A172 (cell line): Measurements from ENCODE around the gene SHROOM2. TPM values are rescaled to one million over a fixed set of nuclear protein-coding genes. Genes with fewer than 3 reads are reported as not detected.

ENCODE experiments used
- DNase-seq: peaks from one replicate; pipeline ENCODE4 v3.0.0-alpha.2; 2015; ENCODE audit warnings: low spot score
- total RNA-seq: library from RNA; depleted of rRNA; stranded (reverse); fragments of >200 nt; shearing (Covaris generic); gene quantifications from 2 replicates; pipeline ENCODE4 v1.2.3, GENCODE V29; 2014

The SHROOM2 gene
- total RNA-seq, 1 experiment from 2014 or later, result 2.8 TPM

DNA sequence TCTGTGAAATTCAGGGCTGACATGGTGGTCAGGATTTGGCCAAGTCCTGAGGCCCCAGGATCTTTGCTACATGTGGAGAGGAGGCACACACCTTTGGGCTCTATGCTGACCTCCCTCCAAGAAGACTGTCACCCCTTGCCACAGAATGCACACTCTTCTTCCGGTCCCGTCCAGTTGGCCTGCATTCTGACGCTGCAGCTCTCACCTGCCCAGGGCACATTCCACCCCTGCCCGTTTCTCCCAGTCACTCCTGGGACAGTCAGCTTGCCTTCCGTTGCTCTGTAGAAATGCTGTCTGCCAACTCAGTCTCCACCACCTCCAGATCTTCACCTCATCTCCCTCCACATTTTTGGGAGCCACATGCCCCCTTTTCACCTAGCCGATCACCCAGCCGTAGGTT, 76.7 kb downstream of the SHROOM2 start:
- DNase-seq, result no peak

DNA sequence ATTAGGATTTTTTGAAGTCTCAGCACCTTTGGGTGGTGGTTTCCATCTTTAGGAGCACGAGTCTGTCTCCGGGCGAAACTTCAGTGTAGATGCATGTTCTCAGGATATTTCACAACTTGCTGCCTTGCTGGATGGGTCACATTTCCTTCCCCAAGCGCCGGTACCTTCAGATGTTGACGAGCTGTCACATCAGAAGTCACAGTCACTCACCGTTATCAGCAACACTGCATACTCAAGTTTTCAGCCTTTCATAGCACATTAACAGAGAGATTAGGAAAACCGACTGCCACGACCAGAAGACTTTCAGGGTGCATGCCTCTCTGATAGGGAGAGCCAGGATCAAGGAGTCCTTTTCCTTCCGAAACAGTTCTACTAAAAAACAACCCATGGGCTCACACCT, 77.8 kb downstream of the SHROOM2 start:
- no peak for DNase-seq

DNA sequence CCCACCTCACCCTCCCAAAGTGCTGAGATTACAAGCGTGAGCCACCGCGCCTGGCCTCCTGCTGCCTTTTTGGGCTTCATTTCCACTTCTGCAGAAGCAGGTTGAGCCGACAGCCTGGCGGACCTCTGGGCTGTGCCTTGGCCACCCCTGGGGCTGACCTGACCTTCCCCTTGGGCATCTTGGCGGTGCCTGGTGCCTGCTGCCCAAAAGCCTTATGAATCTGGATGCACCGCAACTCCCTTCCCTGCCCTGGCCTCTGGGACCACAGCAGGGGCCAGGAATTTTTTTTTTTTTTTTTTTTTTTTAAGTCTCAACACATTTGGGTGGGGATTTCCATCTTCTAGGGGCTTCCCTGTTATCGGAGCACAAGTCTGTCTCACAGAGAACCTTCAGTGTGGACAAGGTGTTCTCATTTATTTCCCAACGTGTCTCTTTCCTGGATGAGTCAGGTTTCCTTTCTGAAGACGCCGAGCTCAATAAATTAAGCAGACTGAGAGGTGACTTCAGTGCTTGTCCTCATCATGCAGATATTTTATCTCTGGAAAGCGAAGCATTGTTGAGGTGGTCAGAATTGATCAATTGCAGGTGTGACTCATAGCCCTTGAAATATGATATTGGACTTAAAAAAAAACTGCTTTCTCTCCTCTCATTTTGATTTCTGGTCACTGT, 79.7 kb downstream of the SHROOM2 start:
- peak; percentile 68 for DNase-seq

DNA sequence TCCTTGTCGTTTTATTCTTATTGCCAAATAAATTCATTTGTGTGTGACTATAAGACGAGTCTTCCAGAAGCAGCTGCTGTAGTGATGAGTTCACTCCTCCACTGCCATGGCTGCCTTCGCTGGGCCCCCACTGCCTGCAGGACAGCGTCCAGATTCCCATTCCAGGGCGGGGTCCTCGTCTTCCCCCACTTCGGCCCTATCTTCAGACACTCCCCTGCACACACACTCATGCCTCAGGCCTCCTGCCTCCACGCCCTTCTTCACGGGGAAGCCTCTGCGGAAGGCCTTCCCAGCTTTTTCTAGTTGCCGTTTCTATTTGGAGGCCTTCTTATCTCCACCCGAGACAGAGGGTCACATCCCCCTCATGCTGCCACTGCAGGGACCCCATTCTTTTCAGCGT, 80.4 kb downstream of the SHROOM2 start:
- DNase-seq, result no peak

DNA sequence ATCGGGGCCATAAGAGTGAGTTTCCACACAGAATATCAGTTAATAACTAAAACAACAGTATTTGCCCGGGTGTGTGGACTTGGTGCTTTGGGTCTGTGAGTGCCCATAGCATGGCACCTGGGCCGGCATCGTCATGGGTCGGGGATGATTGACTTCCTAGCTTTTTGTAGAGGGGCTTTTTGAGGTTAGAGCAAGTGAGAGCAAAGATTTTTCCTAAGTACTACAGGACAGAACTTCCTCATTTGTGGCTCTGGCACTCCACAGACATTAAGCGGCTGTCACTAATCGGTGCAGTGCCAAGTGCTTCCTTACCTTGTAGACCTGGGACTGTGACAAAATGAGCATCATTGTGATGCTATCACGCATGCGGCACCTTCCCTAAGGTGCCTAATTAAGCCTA, 81.0 kb downstream of the SHROOM2 start:
- no peak for DNase-seq

DNA sequence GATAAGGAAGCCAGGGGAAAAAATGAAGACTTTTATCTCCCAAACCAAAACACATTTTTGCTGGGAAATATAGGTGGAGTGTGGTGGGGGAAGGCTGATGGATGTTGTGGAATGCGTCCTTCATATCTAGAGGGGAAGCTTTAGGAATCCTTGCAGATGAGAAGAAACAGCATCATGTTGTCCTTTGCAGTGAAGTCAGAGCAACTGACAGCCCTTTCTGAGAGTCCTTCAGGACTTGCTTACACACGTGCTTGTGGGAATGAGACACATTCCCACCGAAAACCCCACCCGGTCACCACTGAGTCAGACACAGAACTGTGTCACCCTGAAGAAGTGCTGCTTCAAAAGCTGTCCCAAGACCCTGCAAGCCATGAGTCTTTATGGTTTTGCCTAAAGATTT, 81.5 kb downstream of the SHROOM2 start:
- DNase-seq, result no peak

DNA sequence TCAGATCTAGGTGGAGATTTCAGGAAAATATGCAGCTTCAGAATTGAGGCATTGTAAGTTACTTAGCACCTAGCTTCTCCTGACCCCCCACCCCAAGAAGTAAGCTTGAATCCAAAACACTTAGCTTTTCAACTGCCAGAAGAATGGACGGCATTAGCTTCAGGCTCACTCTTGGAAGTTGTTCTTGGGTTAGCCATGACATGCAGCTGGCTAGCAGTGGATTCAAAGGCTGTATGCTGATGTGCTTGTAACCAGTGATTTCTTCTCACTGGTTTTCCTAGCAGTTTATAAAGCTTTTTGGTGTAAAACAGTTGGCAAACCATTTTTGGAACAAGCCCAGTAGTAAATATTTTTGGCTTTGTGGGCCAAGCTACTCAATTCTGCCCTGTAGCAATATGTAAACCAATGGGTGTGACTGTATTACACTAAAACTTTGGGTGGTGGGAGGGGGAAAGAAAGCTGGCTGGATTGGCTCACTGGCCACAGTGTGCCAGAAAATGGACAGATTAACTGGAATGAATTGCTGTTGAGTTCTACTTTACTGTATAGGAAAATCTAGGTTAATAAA, 85.6 kb downstream of the SHROOM2 start:
- no peak for DNase-seq

DNA sequence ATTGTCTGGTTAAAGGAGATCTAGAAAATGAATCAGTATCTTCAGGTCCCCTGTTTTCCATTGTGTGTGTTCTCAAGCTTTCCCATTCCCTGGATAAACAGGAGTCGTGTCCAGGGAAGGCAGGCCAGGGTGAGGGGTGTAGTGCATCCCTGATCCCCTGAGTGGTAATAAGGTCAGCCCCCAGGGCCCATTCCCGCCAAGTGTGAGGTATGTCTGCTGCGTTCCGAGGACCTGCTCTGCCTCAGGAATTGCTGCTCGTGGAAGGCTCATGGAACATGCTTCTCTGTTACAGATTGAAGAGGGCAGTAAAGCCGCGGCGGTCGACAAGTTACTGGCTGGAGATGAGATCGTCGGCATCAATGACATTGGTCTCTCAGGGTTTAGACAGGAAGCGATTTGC, 87.1 kb downstream of the SHROOM2 start:
- DNase-seq, result no peak

DNA sequence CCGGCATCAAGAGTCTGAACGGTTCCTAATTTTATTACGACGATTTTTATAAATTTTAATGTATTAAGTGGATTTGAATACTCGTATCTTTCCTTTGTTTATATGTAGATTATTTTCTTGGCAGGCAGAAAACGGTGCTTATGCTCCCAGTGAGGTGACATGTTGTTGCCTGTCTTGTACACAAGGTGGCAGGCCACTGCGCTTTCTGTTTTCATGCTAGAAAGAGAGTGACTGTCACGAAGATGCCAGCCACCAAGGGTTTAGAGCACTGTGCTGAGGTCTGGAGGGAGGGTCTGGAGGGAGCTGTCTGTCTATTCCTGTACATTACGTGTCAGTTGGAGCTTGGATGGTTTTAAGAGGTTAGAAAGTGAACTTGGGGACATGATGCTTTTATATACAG, 87.7 kb downstream of the SHROOM2 start:
- DNase-seq, result peak; percentile 44

DNA sequence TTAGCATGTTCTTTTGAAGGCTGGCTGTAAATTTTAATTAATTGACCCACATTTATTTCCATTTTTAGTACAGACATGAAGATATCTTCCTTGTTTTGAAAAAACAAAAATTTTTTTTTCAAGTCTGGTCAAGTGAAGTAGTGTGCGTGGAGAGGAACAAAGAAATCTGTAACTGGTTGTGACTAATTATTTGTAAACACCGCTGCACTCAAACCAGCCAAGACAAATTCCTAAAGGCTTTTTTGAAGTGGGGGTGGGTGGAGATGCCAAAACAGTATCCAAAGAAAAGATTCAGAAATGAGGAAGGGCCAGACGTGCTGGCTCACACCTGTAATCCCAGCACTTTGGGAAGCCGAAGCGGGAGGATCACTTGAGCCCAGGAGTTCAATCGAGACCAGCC, 88.3 kb downstream of the SHROOM2 start:
- no peak for DNase-seq

DNA sequence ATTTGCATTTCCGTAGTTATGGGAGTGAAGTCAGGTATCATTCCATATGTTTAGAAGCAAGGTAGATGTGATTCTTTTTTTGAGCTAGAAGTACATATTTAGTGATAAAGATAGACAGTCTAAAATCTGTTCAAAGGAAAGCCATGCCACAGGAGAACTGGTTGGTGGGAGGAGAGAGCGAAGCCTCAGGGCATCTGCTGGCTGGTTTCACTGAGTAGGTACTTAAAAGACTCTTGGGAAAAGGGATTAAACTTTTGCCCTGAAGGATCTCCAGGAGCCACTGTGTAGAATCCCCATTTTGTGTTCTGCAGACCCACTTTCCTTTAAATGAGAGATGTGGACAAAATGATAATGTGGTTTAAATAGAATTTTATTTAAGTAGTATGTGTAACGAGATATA, 89.6 kb downstream of the SHROOM2 start:
- DNase-seq, result no peak

DNA sequence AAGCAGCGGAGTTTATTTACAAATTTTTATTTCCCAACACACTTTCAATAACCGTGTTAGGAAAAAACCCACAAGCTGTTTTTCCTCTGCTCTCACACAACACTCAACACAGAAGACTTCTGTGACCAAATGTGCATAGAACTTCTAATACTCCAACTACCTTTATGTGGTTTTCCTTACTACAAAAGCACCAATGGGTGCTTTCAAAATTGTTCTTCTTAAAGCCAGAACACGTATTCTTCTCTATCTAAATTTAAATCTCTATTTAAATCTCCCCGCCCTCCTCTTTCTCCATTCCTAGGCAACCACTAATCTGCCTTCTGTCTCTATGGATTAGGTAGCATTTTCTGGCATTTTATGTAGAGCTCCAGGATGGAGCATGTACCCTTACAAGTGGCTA, 90.0 kb downstream of the SHROOM2 start:
- no peak for DNase-seq

DNA sequence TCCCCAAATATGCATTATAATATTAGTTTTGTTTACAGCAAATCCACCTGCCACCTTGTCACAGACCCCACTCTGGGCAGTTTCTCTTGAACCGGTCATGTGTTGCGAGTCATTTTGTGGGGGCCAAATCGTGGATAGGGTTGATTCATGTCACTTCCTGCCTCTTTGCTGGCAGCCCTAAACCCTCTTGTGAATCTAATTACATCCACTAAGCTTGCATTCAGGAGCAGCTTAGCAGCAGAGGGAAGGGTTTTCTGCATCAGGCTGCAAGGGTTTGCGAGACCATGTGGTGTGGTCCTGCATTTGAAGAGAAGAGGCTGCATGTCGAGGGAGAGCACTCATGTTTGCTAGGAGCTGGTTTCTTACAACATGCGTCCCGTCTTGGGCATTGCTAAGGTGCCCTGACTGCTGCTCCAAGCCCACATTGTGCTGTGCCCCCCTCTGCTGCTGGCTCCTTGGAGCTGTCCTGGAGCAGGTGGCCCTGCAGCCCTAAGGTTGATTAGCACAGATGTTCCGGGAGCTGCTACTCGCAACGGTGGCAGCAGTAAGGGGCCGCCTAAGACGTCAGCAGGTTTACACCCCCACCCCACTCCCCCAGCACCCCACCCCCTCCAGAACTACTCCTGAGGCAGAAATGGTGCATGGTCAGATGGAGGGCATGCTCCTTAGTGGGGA, 92.1 kb downstream of the SHROOM2 start:
- peak; percentile 50 for DNase-seq

DNA sequence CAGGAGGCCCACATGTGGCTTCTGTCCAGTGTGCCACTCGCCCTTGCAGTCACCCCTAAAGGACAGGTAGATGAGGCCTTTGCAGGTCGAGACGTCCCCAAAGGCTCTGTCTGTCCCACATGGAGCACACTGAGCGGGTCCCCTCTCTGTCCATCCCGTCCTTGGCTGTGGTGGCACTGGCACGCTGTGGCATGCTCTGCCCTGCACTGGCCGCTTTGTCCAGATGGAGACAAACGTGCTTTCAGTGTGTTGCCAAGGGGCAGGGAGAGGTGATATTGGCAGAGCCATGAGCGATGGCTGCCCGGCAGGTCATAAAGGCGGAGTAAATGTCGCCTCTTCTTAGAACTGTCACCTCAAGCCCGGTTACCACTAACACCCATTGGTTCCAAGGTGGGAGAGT, 94.0 kb downstream of the SHROOM2 start:
- DNase-seq, result no peak

DNA sequence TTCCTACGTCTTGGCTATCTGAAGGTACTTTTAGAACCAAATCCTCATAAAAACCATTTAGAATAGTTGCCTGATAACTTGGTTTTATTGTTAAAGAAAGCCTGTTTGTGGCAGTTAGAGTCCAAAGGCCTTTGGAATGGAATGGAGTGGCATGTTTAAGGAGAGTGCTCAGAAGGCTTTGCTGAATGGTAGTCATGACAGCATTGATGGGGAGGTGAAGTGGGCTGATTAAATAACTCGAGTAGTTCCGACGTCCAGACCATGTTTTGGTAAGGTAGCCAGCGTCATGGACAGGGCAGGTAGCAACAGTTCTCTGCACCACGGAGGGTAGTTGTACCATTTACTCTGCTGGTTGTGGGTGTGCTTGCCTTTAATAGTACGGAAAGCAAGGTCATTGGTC, 94.6 kb downstream of the SHROOM2 start:
- DNase-seq, result no peak

DNA sequence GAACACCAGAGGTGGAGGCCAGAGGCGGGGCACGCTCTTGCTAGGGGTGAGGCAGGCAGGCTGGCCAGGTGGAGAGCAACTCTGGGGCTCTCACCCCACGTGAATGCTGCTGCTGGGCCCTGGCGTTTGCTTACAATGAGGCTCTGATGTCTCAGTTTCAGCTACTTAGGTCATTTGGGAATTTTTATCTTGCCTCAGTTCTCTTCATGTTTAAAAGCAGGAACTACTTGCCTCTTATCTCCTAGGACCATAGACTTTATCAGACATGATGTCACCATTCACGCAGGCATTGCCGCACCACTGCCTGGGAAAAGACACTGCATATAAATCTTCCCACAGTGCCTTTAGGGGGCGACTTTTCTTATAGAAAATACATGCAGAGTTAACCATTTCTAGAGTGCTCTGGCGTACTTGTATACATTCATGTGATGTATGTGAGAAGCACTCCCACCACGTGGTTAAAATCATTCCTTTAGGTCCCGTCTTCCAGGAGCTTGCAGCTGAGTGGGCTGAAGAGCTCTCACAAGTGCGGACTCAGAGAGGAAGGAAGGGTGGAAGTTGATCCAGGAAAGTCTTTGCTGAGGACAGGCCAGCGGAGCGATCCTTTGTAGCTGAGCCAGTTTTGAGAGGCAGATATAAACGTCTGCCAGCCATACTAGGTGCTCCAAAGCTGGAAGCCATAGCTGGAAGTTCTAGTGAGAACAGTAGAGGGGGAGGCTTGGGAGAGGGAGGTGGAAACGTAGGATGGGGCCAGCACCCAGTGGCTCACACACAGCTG, 96.6 kb downstream of the SHROOM2 start:
- DNase-seq, result no peak

DNA sequence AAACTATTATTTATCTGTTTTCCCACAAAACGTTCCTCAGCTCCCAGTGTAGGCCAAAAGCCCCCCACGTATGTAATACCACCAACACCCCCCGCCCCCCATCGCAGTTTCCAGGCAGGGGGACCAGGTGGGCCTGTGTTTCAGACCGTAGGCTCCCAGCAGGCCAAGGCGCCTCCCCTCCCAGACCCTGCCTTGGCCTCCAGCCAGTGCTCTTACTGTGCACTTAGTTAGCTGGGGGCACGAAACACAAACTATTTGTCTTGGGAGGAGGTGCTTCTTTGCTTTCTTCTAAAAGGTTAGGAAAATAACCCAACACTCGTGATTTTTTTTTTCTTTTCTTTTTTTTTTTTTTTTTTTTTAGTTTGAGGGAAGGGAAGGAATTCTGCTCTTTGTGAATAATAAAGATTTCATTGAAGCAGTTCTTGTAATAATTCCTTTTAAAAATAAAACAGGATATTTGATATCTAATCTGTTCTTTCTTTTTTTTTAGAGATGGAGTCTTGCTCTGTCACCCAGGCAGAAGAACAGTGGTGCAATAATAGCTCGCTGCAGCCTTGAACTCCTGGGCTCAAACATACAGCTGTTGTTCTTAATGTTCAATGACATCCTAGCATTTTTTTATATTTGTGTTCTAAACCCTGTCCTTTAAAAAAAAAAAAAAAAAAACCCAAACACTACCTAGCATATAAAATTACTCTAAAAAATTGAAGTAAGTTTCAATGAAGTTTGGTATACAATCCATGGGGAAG, 98.0 kb downstream of the SHROOM2 start:
- DNase-seq, result no peak

DNA sequence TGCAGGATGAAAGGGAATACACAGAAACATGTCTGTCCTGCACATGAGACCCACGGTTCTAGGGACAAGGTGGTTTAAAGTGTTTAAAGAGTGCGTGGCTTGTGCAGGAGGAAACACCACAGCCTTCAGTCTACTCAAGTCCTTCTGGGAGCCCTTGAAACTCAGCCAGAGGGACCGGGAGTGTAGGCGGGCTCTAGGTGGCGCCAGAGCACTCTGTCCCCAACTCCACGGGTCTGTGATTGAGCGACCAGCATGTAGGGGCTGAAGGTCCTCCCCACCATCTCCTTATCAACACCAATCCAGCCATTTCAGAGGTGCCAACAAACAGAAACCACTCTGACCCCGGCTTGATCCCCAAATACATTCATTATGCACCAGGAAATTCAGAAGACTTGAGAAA, 98.9 kb downstream of the SHROOM2 start:
- DNase-seq, result peak; percentile 71

DNA sequence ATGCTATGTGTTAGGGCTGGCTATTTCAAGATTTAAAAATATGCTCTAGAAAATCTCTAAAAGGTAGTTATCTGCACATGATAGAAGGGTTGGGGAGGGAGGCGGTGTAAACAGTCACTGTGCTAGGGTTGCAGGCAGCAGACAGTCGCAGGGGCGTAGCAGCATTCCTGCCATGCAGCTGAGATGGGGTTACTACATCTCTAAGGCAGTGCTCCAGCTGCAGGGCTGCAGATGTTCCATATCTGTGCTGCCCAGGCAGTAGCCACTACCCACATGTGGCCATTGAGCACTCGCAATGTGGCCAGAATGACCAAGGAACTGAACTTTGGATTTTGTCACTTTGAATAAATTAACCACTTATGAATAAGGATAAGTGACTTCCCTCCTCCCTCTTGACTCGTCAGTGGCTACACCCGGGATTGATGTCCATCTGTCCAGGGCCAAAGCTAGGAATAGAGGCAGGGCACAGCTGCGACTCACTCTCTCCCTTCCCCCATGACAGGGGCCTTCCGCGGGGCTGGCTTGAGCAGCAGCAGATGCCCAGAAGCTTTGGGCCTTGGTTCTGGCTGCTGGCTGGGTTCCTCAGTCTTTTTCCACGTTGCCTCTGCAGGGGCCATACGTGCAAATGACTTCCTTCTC, 101.5 kb downstream of the SHROOM2 start:
- no peak for DNase-seq

DNA sequence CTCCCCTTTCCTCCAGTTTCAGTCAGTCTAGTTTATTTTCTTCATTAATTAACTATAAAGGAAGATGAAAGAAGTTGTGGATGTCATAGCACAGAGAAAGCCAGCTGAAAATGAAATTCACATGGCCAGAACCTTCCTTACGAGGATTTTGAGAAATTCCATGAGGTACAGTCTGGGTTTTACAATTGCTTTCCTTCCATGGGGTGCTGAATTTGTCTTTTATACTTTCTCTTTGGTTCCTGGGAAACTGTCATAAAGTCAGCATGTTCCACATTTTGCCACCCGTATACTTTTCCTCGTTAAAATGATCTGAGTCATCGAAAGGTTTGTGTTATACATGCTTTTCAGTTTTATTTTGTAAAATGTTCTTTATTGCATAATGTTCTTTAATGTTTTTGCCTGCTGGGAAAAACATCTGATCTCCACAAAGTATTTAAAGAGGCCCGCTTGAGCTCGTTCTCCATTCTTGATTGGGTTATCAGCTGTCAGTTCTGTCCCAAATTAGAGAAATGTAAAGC, 102.8 kb downstream of the SHROOM2 start:
- DNase-seq, result no peak

DNA sequence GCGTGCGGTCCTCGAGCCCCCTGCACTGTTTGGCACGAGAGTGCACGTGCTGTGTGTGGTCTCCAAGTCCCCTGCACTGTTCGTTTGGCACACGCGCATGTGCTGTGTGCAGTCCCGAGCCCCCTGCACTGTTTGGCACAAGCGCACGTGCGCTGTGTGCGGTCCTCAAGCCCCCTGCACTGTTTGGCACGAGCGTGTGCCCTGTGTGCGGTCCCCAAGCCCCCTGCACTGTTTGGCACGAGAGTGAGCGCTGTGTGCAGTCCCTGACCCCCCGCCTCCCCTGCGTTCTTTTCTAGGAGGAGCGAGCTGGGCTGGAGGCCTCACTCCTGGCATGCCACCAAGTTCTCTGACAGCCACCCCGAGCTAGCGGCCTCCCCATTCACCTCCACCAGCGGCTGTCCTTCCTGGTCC, 104.5 kb downstream of the SHROOM2 start:
- DNase-seq, result no peak
